Astrocyte (in vitro differentiated cells and primary cell): ENCODE results near the gene MYO7B. TPM values are rescaled to one million over a fixed set of nuclear protein-coding genes. Genes with fewer than 3 reads are reported as not detected.

Experiments used
- DNase-seq: peaks from one replicate; pipeline ENCODE4 v3.0.0-alpha.2; 2010; ENCODE audit warnings: low read depth
- FAIRE-seq: peaks from 2 replicates; lab custom pipeline; 2011; peaks lifted over from hg19 to GRCh38; lab: Jason Lieb, UNC
- H2AFZ ChIP-seq: 2 replicates; pipeline ENCODE4 v1.6.0; 2012; ENCODE audit warnings: low read depth, low read length, inconsistent platforms
- H3K27ac ChIP-seq: 2 replicates; pipeline ENCODE4 v1.5.1; 2011; ENCODE audit warnings: low read depth, low read length, inconsistent platforms
- H3K27me3 ChIP-seq: 2 replicates; pipeline ENCODE4 v1.6.0; 2011; ENCODE audit warnings: low read length, inconsistent platforms; ENCODE audit not compliant: insufficient read depth
- H3K36me3 ChIP-seq: 2 replicates; pipeline ENCODE4 v1.5.1; 2011; ENCODE audit warnings: low read length, inconsistent platforms; ENCODE audit not compliant: insufficient read depth
- H3K4me1 ChIP-seq: 2 replicates; pipeline ENCODE4 v1.5.1; 2011; ENCODE audit warnings: low read length, inconsistent platforms; ENCODE audit not compliant: insufficient read depth
- H3K4me2 ChIP-seq: 2 replicates; pipeline ENCODE4 v1.6.0; 2012; ENCODE audit warnings: low read length, inconsistent platforms
- H3K4me3 ChIP-seq: 2 replicates; pipeline ENCODE4 v1.5.1; 2011; ENCODE audit warnings: low read depth, mild to moderate bottlenecking, low read length, inconsistent platforms; ENCODE audit not compliant: insufficient read depth
- H3K79me2 ChIP-seq: 2 replicates; pipeline ENCODE4 v1.6.0; 2012; ENCODE audit warnings: mild to moderate bottlenecking, low read length, inconsistent platforms; ENCODE audit not compliant: insufficient read depth
- H3K9ac ChIP-seq: 2 replicates; pipeline ENCODE4 v1.6.0; 2012; ENCODE audit warnings: mild to moderate bottlenecking, low read length, inconsistent platforms
- H3K9me3 ChIP-seq: 2 replicates; pipeline ENCODE4 v1.5.1; 2012; ENCODE audit warnings: low read depth, mild to moderate bottlenecking, low read length, inconsistent platforms; ENCODE audit not compliant: insufficient read depth
- H4K20me1 ChIP-seq: 2 replicates; pipeline ENCODE4 v1.6.0; 2012; ENCODE audit warnings: low read length, inconsistent platforms; ENCODE audit not compliant: insufficient read depth
- H3K27ac Mint-ChIP-seq: one replicate; pipeline ENCODE4 v1.8.0; 2021; ENCODE audit warnings: mild to moderate bottlenecking, mixed read lengths; ENCODE audit not compliant: unreplicated experiment
- H3K27me3 Mint-ChIP-seq: one replicate; pipeline ENCODE4 v1.8.0; 2021; ENCODE audit warnings: low read depth, mixed read lengths; ENCODE audit not compliant: unreplicated experiment
- H3K36me3 Mint-ChIP-seq: one replicate; pipeline ENCODE4 v1.8.0; 2021; ENCODE audit warnings: low read depth, mixed read lengths; ENCODE audit not compliant: unreplicated experiment
- H3K4me1 Mint-ChIP-seq: one replicate; pipeline ENCODE4 v1.8.0; 2021; ENCODE audit warnings: low read depth, mixed read lengths; ENCODE audit not compliant: unreplicated experiment
- H3K4me3 Mint-ChIP-seq: one replicate; pipeline ENCODE4 v1.8.0; 2021; ENCODE audit warnings: mild to moderate bottlenecking, moderate library complexity, mixed read lengths; ENCODE audit not compliant: unreplicated experiment
- H3K9me3 Mint-ChIP-seq: one replicate; pipeline ENCODE4 v1.8.0; 2021; ENCODE audit warnings: mild to moderate bottlenecking, mixed read lengths; ENCODE audit not compliant: unreplicated experiment
- EZH2 ChIP-seq: IDR thresholded peaks from 2 replicates; pipeline ENCODE4 v1.6.1; 2012; ENCODE audit warnings: mild to moderate bottlenecking, low read length, inconsistent platforms; ENCODE audit not compliant: insufficient read depth
- total RNA-seq: library from RNA; stranded (reverse); gene quantifications from 2 replicates; pipeline ENCODE4 v1.2.1, GENCODE V29; 2021
- TF ChIP-seq, protein P1 (sequence below): IDR thresholded peaks from 2 replicates; pipeline ENCODE4 v1.5.1; 2011; ENCODE audit warnings: low read depth, mild to moderate bottlenecking, inconsistent platforms, low read length, moderate library complexity; ENCODE audit not compliant: insufficient read depth

Gene MYO7B
- total RNA-seq, 1 donor from 2014 or later: 0.77 TPM

GRCh38 chr2:127651971-127652550 is 116.6 kb downstream of the MYO7B start:
- H4K20me1 ChIP-seq: no peaks in the 10 kb centered on the region
- no peak overlapping the region for H3K27ac ChIP-seq
- H3K4me3 ChIP-seq: no peak overlapping the region
- H3K4me1 ChIP-seq: peaks cover 8% of the 10 kb centered on the region
- Mint-ChIP-seq H3K27ac (peak overlapping the region; percentile 12), H3K9me3 (no peaks in the 10 kb centered on the region), H3K4me1 (peaks cover 15% of the 10 kb centered on the region), H3K27me3 (peaks cover 2% of the 10 kb centered on the region), H3K36me3 (peaks cover 22% of the 10 kb centered on the region), H3K4me3 (no peak overlapping the region)
- H3K36me3 ChIP-seq: no peaks in the 10 kb centered on the region
- H3K9me3 ChIP-seq: no peaks in the 10 kb centered on the region
- no peak for TF ChIP-seq EZH2
- TF ChIP-seq, protein P1, sequence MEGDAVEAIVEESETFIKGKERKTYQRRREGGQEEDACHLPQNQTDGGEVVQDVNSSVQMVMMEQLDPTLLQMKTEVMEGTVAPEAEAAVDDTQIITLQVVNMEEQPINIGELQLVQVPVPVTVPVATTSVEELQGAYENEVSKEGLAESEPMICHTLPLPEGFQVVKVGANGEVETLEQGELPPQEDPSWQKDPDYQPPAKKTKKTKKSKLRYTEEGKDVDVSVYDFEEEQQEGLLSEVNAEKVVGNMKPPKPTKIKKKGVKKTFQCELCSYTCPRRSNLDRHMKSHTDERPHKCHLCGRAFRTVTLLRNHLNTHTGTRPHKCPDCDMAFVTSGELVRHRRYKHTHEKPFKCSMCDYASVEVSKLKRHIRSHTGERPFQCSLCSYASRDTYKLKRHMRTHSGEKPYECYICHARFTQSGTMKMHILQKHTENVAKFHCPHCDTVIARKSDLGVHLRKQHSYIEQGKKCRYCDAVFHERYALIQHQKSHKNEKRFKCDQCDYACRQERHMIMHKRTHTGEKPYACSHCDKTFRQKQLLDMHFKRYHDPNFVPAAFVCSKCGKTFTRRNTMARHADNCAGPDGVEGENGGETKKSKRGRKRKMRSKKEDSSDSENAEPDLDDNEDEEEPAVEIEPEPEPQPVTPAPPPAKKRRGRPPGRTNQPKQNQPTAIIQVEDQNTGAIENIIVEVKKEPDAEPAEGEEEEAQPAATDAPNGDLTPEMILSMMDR: no peak
- no peak overlapping the region for H2AFZ ChIP-seq
- no peak overlapping the region for H3K9ac ChIP-seq
- DNase-seq: no peak
- no peaks in the 10 kb centered on the region for H3K27me3 ChIP-seq
- H3K79me2 ChIP-seq: no peaks in the 10 kb centered on the region
- no peak overlapping the region for H3K4me2 ChIP-seq
- no peak for FAIRE-seq

DNA sequence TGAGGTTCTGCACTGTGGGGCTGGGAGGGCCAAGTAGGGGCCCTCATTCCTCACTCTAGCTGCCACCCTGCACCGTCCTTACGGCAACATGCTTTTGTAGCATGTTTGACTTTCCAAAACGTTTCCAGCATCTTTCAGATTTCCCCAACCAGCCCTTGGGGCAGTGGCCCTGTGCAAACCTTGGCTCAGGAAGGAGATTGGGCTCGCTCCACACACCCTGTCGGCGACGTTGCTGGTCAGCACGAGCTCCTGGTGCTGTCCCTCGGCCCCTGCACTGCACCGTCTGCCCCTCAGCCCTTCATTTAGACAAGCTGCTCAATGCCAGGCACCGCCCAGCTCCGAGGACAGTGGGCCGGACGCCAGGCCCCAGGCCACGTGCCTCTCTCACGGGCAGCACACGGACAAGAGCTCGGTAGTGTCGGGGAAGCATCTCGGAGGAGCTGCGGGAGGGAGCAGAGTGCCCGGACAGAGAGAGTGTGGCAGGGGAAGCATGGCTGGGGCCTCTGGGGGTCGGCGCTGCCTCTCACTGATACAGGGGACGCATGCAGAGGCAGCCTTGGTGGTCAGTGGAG is 117.4 kb downstream of the MYO7B start:
- FAIRE-seq: no peak

More for the DNA sequence above, 117.4 kb downstream of the MYO7B start:
- TF ChIP-seq, protein P1: no peak
- TF ChIP-seq EZH2: no peak
- Mint-ChIP-seq H3K4me3 (no peak overlapping the region), H3K36me3 (peaks cover 29% of the 10 kb centered on the region), H3K27ac (no peak overlapping the region), H3K4me1 (peaks cover 8% of the 10 kb centered on the region), H3K27me3 (peaks cover 2% of the 10 kb centered on the region), H3K9me3 (no peaks in the 10 kb centered on the region)
- no peak for DNase-seq
- no peak overlapping the region for H2AFZ ChIP-seq
- H3K27ac ChIP-seq: no peak overlapping the region
- H3K9me3 ChIP-seq: no peaks in the 10 kb centered on the region
- H3K36me3 ChIP-seq: no peaks in the 10 kb centered on the region
- no peaks in the 10 kb centered on the region for H3K27me3 ChIP-seq
- no peaks in the 10 kb centered on the region for H3K79me2 ChIP-seq
- no peak overlapping the region for H3K4me2 ChIP-seq
- peaks cover 3% of the 10 kb centered on the region for H3K4me1 ChIP-seq
- no peaks in the 10 kb centered on the region for H4K20me1 ChIP-seq
- no peak overlapping the region for H3K9ac ChIP-seq
- H3K4me3 ChIP-seq: no peak overlapping the region
